ENCODE measurements around the gene FOXD4L6.
"Not testable (repeated sequence)": the region's sequence is repeated elsewhere in the genome, so short reads cannot be mapped to it uniquely, and the experiment has no call there.

Gene FOXD4L6

GRCh38 chr9:41095060-41095459, 33.4 kb downstream of the FOXD4L6 start:
- not testable (repeated sequence) for H3K9ac ChIP-seq (ENCODE audit: low read length); H3K4me1 ChIP-seq (ENCODE audit: control insufficient read depth, insufficient read depth, low read length); H3K36me3 ChIP-seq (ENCODE audit: control insufficient read depth, insufficient read depth, low read length, severe bottlenecking); DNase-seq (ENCODE audit: low read depth); H3K4me3 ChIP-seq (ENCODE audit: low read length); H3K9me3 ChIP-seq (ENCODE audit: control insufficient read depth, low read length); H3K27me3 ChIP-seq (replicated peaks; ENCODE audit: control insufficient read depth, insufficient read depth, low read length)

DNA sequence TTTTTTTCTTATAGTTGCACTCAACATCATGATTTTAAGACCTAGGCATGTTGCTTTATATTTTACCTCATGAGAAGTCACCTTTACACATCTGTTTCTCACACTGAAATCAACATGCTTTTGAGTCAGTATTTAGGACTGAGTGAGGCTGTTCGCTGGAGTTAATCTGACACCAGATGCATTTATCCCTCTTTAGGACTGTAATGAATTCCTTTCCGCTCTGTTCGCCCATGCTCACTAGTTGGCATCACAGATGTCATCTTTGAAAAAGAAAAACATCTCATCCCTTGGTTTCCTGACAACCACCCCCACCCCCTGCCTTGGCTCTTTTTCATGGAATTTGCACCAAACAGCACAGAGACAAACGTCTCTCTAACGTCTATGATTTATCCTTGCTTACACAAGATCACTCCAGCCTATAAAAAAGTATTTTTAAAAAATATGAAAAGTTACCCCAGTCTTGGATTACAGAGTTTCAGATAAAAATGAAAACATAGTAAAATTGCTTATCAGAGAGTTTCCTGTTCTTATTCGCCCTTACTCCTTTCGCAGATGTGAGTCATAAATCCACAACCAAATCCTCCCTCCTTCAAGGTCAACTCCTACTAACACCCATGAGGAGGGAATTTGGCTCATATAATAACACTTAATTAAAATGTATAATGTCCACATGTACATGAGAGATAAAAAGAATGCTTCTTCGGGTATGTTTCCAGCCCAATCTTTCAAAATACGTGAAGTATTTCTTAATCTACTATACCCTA, 34.3 kb downstream of the FOXD4L6 start:
- DNase-seq (ENCODE audit: low read depth); H3K36me3 ChIP-seq (ENCODE audit: control insufficient read depth, insufficient read depth, low read length, severe bottlenecking); H3K9ac ChIP-seq (ENCODE audit: low read length); H3K27me3 ChIP-seq (replicated peaks; ENCODE audit: control insufficient read depth, insufficient read depth, low read length); H3K4me1 ChIP-seq (ENCODE audit: control insufficient read depth, insufficient read depth, low read length); H3K9me3 ChIP-seq (ENCODE audit: control insufficient read depth, low read length); H3K4me3 ChIP-seq (ENCODE audit: low read length): not testable (repeated sequence)

GRCh38 chr9:41090922-41091321, 37.6 kb downstream of the FOXD4L6 start:
- not testable (repeated sequence) for H3K4me3 ChIP-seq (ENCODE audit: low read length); H3K9ac ChIP-seq (ENCODE audit: low read length); DNase-seq (ENCODE audit: low read depth); H3K27me3 ChIP-seq (replicated peaks; ENCODE audit: control insufficient read depth, insufficient read depth, low read length); H3K9me3 ChIP-seq (ENCODE audit: control insufficient read depth, low read length); H3K4me1 ChIP-seq (ENCODE audit: control insufficient read depth, insufficient read depth, low read length); H3K36me3 ChIP-seq (ENCODE audit: control insufficient read depth, insufficient read depth, low read length, severe bottlenecking)

DNA sequence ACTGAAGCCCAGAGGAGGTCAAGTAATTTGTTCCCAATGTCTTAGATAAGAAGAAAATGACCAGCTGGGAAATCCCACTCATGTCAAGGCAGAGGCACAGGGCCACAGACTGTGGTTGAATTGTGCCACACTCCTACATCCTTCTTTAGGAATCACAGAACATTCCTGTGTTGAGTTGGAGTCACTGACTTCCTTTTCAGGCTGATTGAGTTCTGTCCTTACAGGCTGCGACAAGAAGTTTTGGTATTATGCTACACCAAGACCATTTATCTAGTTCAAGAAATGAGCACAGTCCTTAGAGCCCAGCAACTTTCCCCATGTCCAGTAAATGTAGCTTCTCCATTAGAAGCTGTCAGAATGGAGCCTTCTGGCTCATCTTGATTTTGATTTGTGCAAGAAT, 38.1 kb downstream of the FOXD4L6 start:
- H3K36me3 ChIP-seq (ENCODE audit: control insufficient read depth, insufficient read depth, low read length, severe bottlenecking); DNase-seq (ENCODE audit: low read depth); H3K27me3 ChIP-seq (replicated peaks; ENCODE audit: control insufficient read depth, insufficient read depth, low read length); H3K4me1 ChIP-seq (ENCODE audit: control insufficient read depth, insufficient read depth, low read length); H3K4me3 ChIP-seq (ENCODE audit: low read length); H3K9me3 ChIP-seq (ENCODE audit: control insufficient read depth, low read length); H3K9ac ChIP-seq (ENCODE audit: low read length): not testable (repeated sequence)

GRCh38 chr9:41088450-41089059, 39.9 kb downstream of the FOXD4L6 start:
- H3K4me1 ChIP-seq (ENCODE audit: control insufficient read depth, insufficient read depth, low read length); H3K27me3 ChIP-seq (replicated peaks; ENCODE audit: control insufficient read depth, insufficient read depth, low read length); H3K9me3 ChIP-seq (ENCODE audit: control insufficient read depth, low read length): not testable (repeated sequence)

DNA sequence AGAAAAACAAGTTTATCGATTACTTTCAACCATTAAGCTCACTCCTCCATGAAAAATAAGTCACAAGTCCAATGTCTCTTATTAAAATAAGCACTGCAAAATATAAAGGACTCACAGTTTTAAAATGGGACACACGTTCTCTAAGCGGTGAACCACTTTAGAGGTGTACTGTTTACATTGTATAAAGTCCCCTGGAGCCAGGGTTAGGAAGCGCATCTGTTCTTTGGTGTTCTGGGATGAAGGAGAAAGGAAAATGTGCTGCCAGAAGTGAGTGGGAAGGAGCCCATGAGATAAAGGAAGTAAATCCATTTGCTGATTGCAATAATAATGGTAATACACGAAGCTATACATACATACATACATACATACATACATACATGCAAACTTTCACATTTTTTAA, 40.6 kb downstream of the FOXD4L6 start:
- DNase-seq (ENCODE audit: low read depth); H3K9me3 ChIP-seq (ENCODE audit: control insufficient read depth, low read length); H3K9ac ChIP-seq (ENCODE audit: low read length); H3K4me1 ChIP-seq (ENCODE audit: control insufficient read depth, insufficient read depth, low read length); H3K27me3 ChIP-seq (replicated peaks; ENCODE audit: control insufficient read depth, insufficient read depth, low read length); H3K36me3 ChIP-seq (ENCODE audit: control insufficient read depth, insufficient read depth, low read length, severe bottlenecking); H3K4me3 ChIP-seq (ENCODE audit: low read length): not testable (repeated sequence)

More at GRCh38 chr9:41088450-41089059, 39.9 kb downstream of the FOXD4L6 start:
- not testable (repeated sequence) for H3K36me3 ChIP-seq (ENCODE audit: control insufficient read depth, insufficient read depth, low read length, severe bottlenecking); H3K9ac ChIP-seq (ENCODE audit: low read length); DNase-seq (ENCODE audit: low read depth); H3K4me3 ChIP-seq (ENCODE audit: low read length)

- not testable (repeated sequence) for H3K9me3 ChIP-seq (ENCODE audit: control insufficient read depth, low read length); H3K9ac ChIP-seq (ENCODE audit: low read length); H3K36me3 ChIP-seq (ENCODE audit: control insufficient read depth, insufficient read depth, low read length, severe bottlenecking); H3K4me1 ChIP-seq (ENCODE audit: control insufficient read depth, insufficient read depth, low read length); H3K27me3 ChIP-seq (replicated peaks; ENCODE audit: control insufficient read depth, insufficient read depth, low read length)
- H3K4me3 ChIP-seq (ENCODE audit: low read length): peak overlapping the region; percentile 46
- peak; percentile 26 for DNase-seq (ENCODE audit: low read depth)
Measured at GRCh38 chr9:41087157-41087780, 41.2 kb downstream of the FOXD4L6 start.

- H3K9ac ChIP-seq (ENCODE audit: low read length); H3K4me3 ChIP-seq (ENCODE audit: low read length); H3K36me3 ChIP-seq (ENCODE audit: control insufficient read depth, insufficient read depth, low read length, severe bottlenecking); DNase-seq (ENCODE audit: low read depth); H3K27me3 ChIP-seq (replicated peaks; ENCODE audit: control insufficient read depth, insufficient read depth, low read length); H3K4me1 ChIP-seq (ENCODE audit: control insufficient read depth, insufficient read depth, low read length); H3K9me3 ChIP-seq (ENCODE audit: control insufficient read depth, low read length): not testable (repeated sequence)
Measured at GRCh38 chr9:41086685-41087084, 41.8 kb downstream of the FOXD4L6 start.

DNA sequence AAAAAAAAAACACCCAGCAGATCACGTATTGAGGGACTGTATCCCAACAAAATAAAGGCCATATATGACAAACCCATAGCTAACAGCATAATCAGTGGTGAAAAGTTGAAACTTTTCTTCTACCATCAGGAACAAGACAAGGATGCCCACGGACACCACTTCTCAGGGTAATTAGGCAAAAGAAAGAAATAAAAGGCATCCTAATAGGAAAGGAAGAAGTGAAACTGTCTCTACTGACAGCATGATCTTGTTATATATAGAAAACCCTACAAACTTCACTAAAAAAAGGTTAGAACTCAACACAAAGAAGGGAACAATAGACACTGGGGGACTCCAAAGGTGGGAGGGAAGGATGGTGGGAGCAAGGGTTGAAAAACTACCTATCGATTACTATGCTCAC, 42.3 kb downstream of the FOXD4L6 start:
- not testable (repeated sequence) for H3K4me1 ChIP-seq (ENCODE audit: control insufficient read depth, insufficient read depth, low read length); H3K4me3 ChIP-seq (ENCODE audit: low read length); H3K9me3 ChIP-seq (ENCODE audit: control insufficient read depth, low read length); H3K27me3 ChIP-seq (replicated peaks; ENCODE audit: control insufficient read depth, insufficient read depth, low read length); DNase-seq (ENCODE audit: low read depth); H3K9ac ChIP-seq (ENCODE audit: low read length); H3K36me3 ChIP-seq (ENCODE audit: control insufficient read depth, insufficient read depth, low read length, severe bottlenecking)

DNA sequence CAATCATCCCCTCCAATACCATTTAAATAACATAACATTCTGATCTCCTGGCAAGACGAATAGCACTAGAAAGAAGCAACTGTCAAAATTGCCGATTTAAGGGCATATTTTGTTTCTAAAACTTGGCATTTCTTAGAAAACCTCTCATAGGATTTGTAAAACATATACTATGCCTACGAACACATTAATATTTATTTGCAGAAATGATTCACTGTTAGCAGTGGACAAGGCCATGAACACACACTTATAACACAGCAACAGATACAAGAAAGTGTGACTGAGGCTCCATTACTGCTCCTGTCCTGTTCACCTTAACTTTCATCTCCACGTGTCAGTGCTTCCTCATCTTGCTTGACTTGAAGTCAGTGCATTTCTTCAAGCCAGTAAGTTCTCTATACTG, 46.1 kb downstream of the FOXD4L6 start:
- not testable (repeated sequence) for DNase-seq (ENCODE audit: low read depth); H3K27me3 ChIP-seq (replicated peaks; ENCODE audit: control insufficient read depth, insufficient read depth, low read length); H3K4me1 ChIP-seq (ENCODE audit: control insufficient read depth, insufficient read depth, low read length); H3K9ac ChIP-seq (ENCODE audit: low read length); H3K4me3 ChIP-seq (ENCODE audit: low read length); H3K9me3 ChIP-seq (ENCODE audit: control insufficient read depth, low read length); H3K36me3 ChIP-seq (ENCODE audit: control insufficient read depth, insufficient read depth, low read length, severe bottlenecking)

- H3K4me1 ChIP-seq (ENCODE audit: control insufficient read depth, insufficient read depth, low read length); DNase-seq (ENCODE audit: low read depth); H3K27me3 ChIP-seq (replicated peaks; ENCODE audit: control insufficient read depth, insufficient read depth, low read length); H3K36me3 ChIP-seq (ENCODE audit: control insufficient read depth, insufficient read depth, low read length, severe bottlenecking); H3K4me3 ChIP-seq (ENCODE audit: low read length); H3K9me3 ChIP-seq (ENCODE audit: control insufficient read depth, low read length); H3K9ac ChIP-seq (ENCODE audit: low read length): not testable (repeated sequence)
Measured at GRCh38 chr9:41079464-41079863, 49.0 kb downstream of the FOXD4L6 start.

Data from adipocyte (in vitro differentiated cells).